Loucy (cell line): Measurements from ENCODE around the gene LRIG1.

Source experiments
- H2AFZ ChIP-seq: fragments of 200-600 bp; sonication (generic); 2 replicates; pipeline ENCODE4 v1.6.0; 2016; ENCODE audit warnings: antibody characterized with exemption, mild to moderate bottlenecking, low read length, moderate library complexity
- H3F3A ChIP-seq: fragments of 200-600 bp; 2 replicates; pipeline ENCODE4 v1.6.0; 2016; ENCODE audit warnings: antibody characterized with exemption, low read depth, mild to moderate bottlenecking
- H3K27me3 ChIP-seq: fragments of 200-600 bp; sonication (generic); 2 replicates; pipeline ENCODE4 v1.6.1; 2014; ENCODE audit warnings: low read length, mild to moderate bottlenecking; ENCODE audit not compliant: insufficient read depth, poor library complexity, severe bottlenecking
- H3K36me3 ChIP-seq: fragments of 200-600 bp; sonication (generic); 2 replicates; pipeline ENCODE4 v1.6.1; 2016; ENCODE audit warnings: low read length; ENCODE audit not compliant: insufficient read depth
- H3K4me1 ChIP-seq: fragments of 200-600 bp; sonication (generic); 2 replicates; pipeline ENCODE4 v1.5.1; 2014; ENCODE audit warnings: low read length, mild to moderate bottlenecking; ENCODE audit not compliant: insufficient read depth, poor library complexity, severe bottlenecking
- H3K4me2 ChIP-seq: fragments of 200-600 bp; sonication (generic); 2 replicates; pipeline ENCODE4 v1.6.0; 2014; ENCODE audit warnings: antibody characterized with exemption, low read length, low read depth, mild to moderate bottlenecking; ENCODE audit not compliant: poor library complexity, severe bottlenecking
- H3K4me3 ChIP-seq: fragments of 200-600 bp; sonication (generic); 2 replicates; pipeline ENCODE4 v1.5.1; 2014; ENCODE audit warnings: low read length, mild to moderate bottlenecking, mixed read lengths; ENCODE audit not compliant: poor library complexity, severe bottlenecking
- H3K79me2 ChIP-seq: fragments of 200-600 bp; sonication (generic); 2 replicates; pipeline ENCODE4 v1.6.1; 2014; ENCODE audit warnings: low read length; ENCODE audit not compliant: insufficient read depth
- H3K9ac ChIP-seq: fragments of 200-600 bp; sonication (generic); 2 replicates; pipeline ENCODE4 v1.6.0; 2014; ENCODE audit warnings: mild to moderate bottlenecking, low read depth, low read length, moderate library complexity; ENCODE audit not compliant: poor library complexity, severe bottlenecking
- H3K9me2 ChIP-seq: fragments of 200-600 bp; sonication (generic); replicated peaks from 2 replicates; pipeline ENCODE4 v1.6.1; 2016; ENCODE audit warnings: low read depth, low read length, mixed read lengths
- H3K9me3 ChIP-seq: fragments of 200-600 bp; sonication (generic); 2 replicates; pipeline ENCODE4 v1.6.1; 2014; ENCODE audit warnings: mild to moderate bottlenecking, antibody characterized with exemption, low read length, low read depth; ENCODE audit not compliant: insufficient read depth
- H4K20me1 ChIP-seq: fragments of 200-600 bp; sonication (generic); 2 replicates; pipeline ENCODE4 v1.6.0; 2014; ENCODE audit warnings: antibody characterized with exemption, low read length, mild to moderate bottlenecking; ENCODE audit not compliant: insufficient read depth, poor library complexity, severe bottlenecking
- EZH2phosphoT487 ChIP-seq: fragments of 200-600 bp; IDR thresholded peaks from 2 replicates; pipeline ENCODE4 v1.6.1; 2018; ENCODE audit warnings: antibody characterized with exemption, mild to moderate bottlenecking, moderate library complexity, borderline replicate concordance
- TF ChIP-seq, protein P1 (sequence below): fragments of 200-600 bp; sonication (generic); conservative IDR thresholded peaks from 2 replicates; pipeline ENCODE4 v1.5.1; 2014; ENCODE audit warnings: mild to moderate bottlenecking, antibody characterized with exemption, low read length

LRIG1 gene

DNA sequence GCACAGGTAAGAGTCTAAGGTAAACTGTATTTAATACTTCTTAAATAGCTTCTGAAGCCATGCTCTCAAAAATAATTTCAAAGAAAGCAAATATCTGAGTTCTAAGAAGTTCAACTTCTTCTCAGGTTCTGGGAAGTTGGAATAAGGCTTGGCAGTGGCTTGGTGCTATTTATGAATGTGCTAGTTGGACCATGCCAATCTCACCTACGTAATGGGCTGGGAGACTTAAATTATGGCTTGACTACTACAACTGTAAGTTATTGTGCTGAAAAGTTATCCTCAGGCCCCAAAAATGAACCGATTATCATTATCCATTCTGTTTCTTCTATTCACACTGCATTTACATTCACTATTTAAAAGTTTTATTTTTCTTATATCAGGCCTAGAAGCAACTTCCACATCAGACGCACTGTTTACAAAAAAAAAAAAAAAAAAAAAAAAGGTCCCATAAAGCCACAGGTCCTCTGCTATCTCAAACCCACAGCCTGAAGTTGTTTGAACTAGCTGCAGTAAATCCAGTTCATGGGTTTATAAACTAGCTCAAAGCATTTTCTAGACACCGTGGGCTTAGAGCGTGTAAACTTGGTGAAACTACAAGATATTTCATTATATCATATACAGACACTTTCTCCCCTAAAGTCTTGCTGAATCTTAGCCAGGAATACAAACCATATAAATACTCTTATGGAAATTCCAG, 3.4 kb downstream of the LRIG1 start:
- Histone ChIP-seq H3F3A (no peaks in the 10 kb centered on the region; the same call in 1 of the 2 replicates), H3K4me2 (peak overlapping the region; percentile 92), H3K9me3 (no peaks in the 10 kb centered on the region), H3K27me3 (no peaks in the 10 kb centered on the region), H4K20me1 (peaks cover 26% of the 10 kb centered on the region), H2AFZ (no peak overlapping the region), H3K4me1 (peaks cover 74% of the 10 kb centered on the region), H3K4me3 (peak overlapping the region; percentile 81), H3K36me3 (no peaks in the 10 kb centered on the region), H3K9ac (peak overlapping the region; percentile 78), H3K79me2 (peaks cover 83% of the 10 kb centered on the region), H3K9me2 (no peaks in the 10 kb centered on the region)
- no peak for TF ChIP-seq EZH2phosphoT487

DNA sequence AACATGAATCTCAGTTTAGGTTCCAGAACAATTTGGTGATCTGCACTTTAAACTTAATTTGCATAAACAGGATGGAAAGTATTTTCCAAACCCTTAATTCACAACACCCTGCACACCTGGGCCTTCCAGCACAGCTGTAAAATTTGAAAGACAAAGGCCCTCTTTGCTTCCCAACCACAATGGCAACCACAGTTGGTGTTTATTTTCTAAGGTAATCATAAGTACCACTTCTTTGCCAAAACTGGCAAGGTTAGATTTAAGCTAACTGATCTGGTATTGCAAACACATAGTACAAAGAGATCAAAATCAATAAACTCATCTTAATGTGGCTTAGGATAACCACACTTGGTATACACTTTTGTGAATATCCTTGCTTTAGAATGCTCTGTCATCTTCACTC, 4.1 kb downstream of the LRIG1 start:
- Histone ChIP-seq H4K20me1 (peaks cover 26% of the 10 kb centered on the region), H3F3A (no peaks in the 10 kb centered on the region; the same call in 1 of the 2 replicates), H2AFZ (no peak overlapping the region), H3K9me3 (no peaks in the 10 kb centered on the region), H3K9ac (peak overlapping the region; percentile 78), H3K4me3 (peak overlapping the region; percentile 81), H3K27me3 (no peaks in the 10 kb centered on the region), H3K4me2 (peak overlapping the region; percentile 92), H3K36me3 (no peaks in the 10 kb centered on the region), H3K79me2 (peaks cover 90% of the 10 kb centered on the region), H3K4me1 (peaks cover 74% of the 10 kb centered on the region), H3K9me2 (no peaks in the 10 kb centered on the region)
- TF ChIP-seq EZH2phosphoT487 = no peak
- TF ChIP-seq, protein P1, sequence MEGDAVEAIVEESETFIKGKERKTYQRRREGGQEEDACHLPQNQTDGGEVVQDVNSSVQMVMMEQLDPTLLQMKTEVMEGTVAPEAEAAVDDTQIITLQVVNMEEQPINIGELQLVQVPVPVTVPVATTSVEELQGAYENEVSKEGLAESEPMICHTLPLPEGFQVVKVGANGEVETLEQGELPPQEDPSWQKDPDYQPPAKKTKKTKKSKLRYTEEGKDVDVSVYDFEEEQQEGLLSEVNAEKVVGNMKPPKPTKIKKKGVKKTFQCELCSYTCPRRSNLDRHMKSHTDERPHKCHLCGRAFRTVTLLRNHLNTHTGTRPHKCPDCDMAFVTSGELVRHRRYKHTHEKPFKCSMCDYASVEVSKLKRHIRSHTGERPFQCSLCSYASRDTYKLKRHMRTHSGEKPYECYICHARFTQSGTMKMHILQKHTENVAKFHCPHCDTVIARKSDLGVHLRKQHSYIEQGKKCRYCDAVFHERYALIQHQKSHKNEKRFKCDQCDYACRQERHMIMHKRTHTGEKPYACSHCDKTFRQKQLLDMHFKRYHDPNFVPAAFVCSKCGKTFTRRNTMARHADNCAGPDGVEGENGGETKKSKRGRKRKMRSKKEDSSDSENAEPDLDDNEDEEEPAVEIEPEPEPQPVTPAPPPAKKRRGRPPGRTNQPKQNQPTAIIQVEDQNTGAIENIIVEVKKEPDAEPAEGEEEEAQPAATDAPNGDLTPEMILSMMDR = no peak

DNA sequence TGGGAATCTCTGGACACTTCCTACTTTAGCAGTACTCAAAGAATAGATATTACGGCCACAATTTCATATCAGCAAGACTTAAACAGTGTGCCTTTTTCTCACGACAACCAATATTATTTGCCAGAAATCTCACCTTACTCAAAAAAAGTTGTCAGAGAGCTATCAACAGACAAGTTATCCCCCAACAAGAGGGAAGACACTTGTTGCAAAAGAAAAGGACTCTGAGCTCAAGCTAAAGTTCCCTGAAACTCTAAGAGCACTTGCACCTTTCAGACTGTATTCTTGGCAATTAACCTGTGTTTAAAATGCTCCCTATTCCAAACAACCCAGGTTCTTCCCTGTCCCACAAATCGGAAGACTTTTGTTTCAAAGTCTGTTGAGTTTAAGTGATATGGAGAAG, 4.5 kb downstream of the LRIG1 start:
- no peak for TF ChIP-seq EZH2phosphoT487
- TF ChIP-seq, protein P1 = no peak
- Histone ChIP-seq H2AFZ (no peak overlapping the region), H3K9ac (peak overlapping the region; percentile 78), H3K27me3 (no peaks in the 10 kb centered on the region), H3K36me3 (no peaks in the 10 kb centered on the region), H3K79me2 (peaks cover 94% of the 10 kb centered on the region), H4K20me1 (peaks cover 26% of the 10 kb centered on the region), H3K9me3 (no peaks in the 10 kb centered on the region), H3K9me2 (no peaks in the 10 kb centered on the region), H3K4me3 (peak overlapping the region; percentile 81), H3F3A (no peaks in the 10 kb centered on the region; the same call in 1 of the 2 replicates), H3K4me2 (peak overlapping the region; percentile 92), H3K4me1 (peaks cover 75% of the 10 kb centered on the region)

DNA sequence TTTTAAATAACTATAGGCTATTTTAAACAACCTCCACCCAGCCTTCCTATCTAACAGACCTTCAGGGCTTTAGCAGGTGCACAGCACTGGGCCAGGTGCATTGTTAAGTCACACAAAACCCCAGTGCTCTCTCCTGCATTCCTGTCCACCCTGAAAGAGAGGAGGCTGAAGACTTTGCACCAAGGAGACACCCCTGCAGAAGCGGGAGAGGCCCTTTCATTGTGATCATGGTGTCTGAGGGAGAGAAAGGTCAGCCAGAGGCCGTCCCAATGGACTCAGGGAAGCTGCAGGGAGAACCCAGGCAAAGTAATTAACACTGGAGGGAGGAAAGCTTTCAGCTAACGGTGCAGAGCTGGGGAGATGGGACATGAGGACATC, 5.2 kb downstream of the LRIG1 start:
- no peaks in the 10 kb centered on the region for H3K9me3 ChIP-seq
- no peaks in the 10 kb centered on the region for H3K36me3 ChIP-seq
- TF ChIP-seq EZH2phosphoT487 = no peak
- TF ChIP-seq, protein P1 = no peak
- no peak overlapping the region for H2AFZ ChIP-seq
- peak overlapping the region; percentile 92 for H3K4me2 ChIP-seq
- peaks cover 81% of the 10 kb centered on the region for H3K4me1 ChIP-seq
- H3K4me3 ChIP-seq = peak overlapping the region; percentile 81
- no peaks in the 10 kb centered on the region for H3K9me2 ChIP-seq
- H3K27me3 ChIP-seq = no peaks in the 10 kb centered on the region
- peak overlapping the region; percentile 78 for H3K9ac ChIP-seq
- peaks cover under 1% of the 10 kb centered on the region; the same call in 1 of the 2 replicates for H3F3A ChIP-seq
- peaks cover 99% of the 10 kb centered on the region for H3K79me2 ChIP-seq
- H4K20me1 ChIP-seq = peaks cover 26% of the 10 kb centered on the region
